SH-SY5Y (cell line): ENCODE measurements around the gene RSF1.

Experiments used
- GATA2 ChIP-seq: IDR thresholded peaks from 2 replicates; pipeline ENCODE4 v1.6.1; 2011; ENCODE audit warnings: mild to moderate bottlenecking, low read depth, low read length
- GATA3 ChIP-seq: IDR thresholded peaks from 2 replicates; pipeline ENCODE4 v1.6.1; 2011; ENCODE audit warnings: low read depth, mild to moderate bottlenecking, low read length, moderate library complexity

Gene RSF1

DNA sequence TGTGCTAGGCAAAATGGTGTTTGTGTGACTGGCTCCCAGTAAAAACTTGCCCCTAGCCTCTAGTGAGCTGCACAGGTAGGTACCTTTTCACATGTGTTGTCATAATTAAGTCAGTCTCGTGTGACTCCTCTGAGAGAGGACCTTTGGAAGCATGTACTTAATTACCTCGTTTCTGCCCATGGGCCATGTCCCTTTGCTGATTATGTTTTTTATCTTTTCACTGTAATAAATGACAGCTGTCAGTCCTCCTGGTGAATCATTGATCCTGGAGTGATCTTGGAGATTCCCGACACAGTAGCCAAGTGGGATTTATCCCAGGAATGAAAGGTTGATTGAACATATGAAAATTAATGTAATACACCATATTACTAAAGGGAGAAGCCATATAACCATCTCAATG, 170.4 kb downstream of the RSF1 start:
- TF ChIP-seq GATA3 (no peak), GATA2 (peak; percentile 17; the same call in 1 of the 2 replicates)

GRCh38 chr11:77647654-77648305, 172.7 kb downstream of the RSF1 start:
- no peak for TF ChIP-seq GATA2
- TF ChIP-seq GATA3 = no peak

DNA sequence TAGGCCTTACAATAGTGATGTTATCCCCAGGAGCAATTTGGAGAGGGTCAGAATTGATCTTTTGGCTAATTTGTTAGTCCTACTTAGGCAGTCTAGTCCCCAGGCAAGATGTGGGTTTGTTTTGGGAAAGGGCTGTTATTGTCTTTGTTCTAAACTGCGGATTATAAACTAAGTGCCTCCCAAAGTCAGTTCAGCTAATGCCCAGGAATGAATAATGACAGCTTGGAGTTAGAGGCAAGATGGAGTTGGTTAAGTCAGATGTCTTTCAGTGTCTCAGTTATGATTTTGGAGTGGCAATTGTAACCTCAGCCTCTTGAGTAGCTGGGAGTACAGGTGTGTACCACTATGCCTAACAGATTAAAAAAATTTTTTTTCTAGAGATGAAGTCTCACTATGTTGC, 175.6 kb downstream of the RSF1 start:
- TF ChIP-seq GATA2 = no peak
- TF ChIP-seq GATA3 = no peak

- no peak for TF ChIP-seq GATA2
- TF ChIP-seq GATA3 = no peak
Measured at GRCh38 chr11:77642228-77642627, 178.3 kb downstream of the RSF1 start.

DNA sequence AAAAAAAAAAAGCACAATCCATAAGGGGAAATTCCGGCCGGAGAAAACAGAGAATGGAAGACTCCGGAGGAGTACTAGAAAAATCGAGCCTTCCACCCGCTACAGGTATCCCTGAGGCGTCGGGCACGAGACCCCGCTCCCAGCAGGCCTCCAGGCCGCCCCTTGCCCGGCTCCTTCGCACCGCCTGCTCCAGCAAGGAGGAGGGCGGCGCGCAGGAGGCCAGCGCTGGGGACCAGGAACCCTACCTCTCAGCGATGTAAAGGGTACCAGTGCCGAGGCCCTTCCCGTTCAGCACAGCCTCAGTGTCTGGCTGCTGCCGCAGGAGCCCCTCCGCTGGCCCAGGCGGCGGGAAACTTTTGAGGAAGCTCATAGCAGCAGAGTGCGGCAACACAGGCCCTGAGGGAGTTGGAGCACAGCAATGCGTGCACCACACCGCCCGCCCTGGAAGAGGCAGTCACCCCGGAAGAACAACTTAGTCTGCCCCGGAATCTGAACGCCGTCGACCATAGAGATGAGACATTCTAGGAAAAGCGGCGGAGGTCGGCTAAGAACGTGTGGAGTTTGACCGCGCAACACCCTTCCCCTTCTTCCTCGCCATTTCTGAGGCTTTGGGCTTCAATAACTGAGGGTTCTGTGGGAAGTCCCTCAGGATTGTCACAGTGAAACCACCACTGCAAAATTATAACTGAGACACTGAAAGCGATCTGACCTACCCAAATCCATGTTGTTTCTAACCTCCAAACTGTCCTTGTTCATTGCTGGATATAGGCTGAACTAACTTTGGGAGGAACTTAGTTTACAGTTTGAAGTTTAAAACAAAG, 183.0 kb downstream of the RSF1 start, which contains the start of gene CLNS1A:
TSS of gene CLNS1A (minus strand) at position 450 of the 821 bp plus-strand sequence. CDS start at position 370, 80 bp downstream.
- TF ChIP-seq GATA3 (no peak), GATA2 (no peak)

DNA sequence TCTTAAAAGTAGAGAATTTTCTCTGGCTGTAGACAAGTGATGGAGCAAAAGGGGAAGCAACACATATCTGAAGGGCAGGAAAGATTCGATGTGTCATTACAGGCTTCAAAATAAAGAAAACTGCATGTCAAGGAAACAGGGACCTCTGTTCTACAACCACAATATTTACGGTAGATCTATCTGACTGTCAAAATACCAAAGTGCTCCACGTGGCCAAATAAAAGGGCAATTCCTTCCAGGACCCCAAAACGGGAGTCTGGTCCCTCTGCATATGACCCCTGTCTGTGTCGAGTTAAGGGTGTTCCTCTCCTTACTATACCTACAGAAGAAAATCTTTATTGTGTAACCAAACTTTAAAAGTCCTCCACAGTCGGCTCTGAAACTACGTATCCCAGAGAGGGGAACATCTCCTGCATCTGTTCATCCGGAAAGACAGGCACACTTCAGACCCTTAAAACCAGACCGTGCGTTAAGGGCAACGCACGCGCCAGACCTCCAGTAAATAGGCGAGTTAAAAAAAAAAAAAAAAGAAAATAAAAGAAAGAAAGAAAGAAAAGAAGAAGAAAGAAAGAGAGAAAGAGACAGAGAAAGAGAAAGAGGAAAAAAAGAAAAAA, 183.7 kb downstream of the RSF1 start:
- TF ChIP-seq GATA3 (no peak), GATA2 (no peak)

- TF ChIP-seq GATA2 = no peak
- no peak for TF ChIP-seq GATA3
Measured at GRCh38 chr11:77630157-77630710, 190.3 kb downstream of the RSF1 start.

GRCh38 chr11:77619576-77620198, 200.8 kb downstream of the RSF1 start:
- TF ChIP-seq GATA3 (no peak), GATA2 (no peak)

- TF ChIP-seq GATA2 = no peak
Measured at GRCh38 chr11:77617892-77618291, 202.6 kb downstream of the RSF1 start.

DNA sequence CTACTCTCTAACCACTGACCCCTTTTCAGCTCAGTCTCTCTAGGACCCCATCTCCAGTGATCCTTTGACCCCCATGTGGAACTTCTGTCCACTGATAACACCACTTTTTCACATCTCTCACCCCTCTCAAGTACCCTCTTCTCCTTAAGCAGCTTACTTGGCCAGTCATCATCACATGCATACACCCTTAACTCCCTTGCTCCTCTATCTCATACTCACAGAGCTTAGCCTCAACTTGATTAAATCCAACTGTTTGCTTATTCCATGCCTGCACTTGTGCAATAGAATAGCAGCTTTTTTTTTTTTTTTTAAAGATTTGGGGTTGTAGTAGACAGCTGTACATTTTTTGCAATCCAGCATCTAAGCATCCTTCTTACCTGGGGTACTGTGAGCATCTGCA, 208.6 kb downstream of the RSF1 start:
- TF ChIP-seq GATA3 = no peak
- no peak for TF ChIP-seq GATA2
